GM21576 (cell line): Measurements from ENCODE around the gene SAPCD2.
"Not testable (repeated sequence)": the region's sequence is repeated elsewhere in the genome, so short reads cannot be mapped to it uniquely, and the experiment has no call there.

Experiments
- ATAC-seq: cut with Tn5 transposase; IDR thresholded peaks from one replicate; pipeline ENCODE4 v1.9.1; 2021; ENCODE audit warnings: mild to moderate bottlenecking, moderate library complexity; ENCODE audit not compliant: unreplicated experiment

The SAPCD2 gene

DNA sequence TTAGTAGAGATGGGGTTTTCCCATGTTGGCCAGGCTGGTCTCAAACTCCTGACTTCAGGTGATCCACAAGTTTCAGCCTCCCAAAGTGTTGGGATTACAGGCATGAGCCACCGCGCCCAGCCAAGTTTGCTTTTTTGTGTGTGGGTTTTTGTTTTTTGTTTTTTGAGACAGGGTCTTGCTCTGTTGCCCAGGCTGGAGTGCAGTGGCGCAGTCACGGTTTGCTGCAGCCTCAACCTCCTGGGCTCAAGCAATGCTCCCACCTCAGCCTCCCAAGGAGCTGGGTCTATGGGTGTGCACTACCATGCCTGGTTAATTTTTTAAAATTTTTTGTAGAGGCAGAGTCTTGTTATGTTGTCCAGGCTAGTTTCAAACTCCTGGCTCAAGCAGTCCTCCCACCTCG is 36.9 kb downstream of the SAPCD2 start:
- ATAC-seq = not testable (repeated sequence)

DNA sequence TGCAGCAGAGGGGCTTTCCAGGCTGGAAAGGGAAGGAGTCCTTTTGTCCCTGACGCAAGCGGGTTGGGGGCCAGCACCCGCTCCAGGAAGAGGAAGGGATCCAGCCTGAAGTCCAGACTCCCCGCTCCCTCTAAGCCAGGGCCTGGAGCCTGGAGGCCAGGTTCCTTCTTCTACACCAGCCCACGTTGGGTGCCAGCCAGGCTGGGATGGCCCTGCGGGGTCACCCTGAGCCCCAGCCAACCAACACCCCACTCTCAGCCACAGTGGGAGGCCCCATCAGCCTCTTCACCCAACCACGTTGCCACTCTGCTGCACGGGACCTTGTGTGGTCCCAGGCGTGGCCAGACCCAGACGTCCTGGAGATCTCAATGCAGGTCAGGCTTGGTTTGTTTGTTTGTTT is 37.5 kb downstream of the SAPCD2 start:
- no peak for ATAC-seq

DNA sequence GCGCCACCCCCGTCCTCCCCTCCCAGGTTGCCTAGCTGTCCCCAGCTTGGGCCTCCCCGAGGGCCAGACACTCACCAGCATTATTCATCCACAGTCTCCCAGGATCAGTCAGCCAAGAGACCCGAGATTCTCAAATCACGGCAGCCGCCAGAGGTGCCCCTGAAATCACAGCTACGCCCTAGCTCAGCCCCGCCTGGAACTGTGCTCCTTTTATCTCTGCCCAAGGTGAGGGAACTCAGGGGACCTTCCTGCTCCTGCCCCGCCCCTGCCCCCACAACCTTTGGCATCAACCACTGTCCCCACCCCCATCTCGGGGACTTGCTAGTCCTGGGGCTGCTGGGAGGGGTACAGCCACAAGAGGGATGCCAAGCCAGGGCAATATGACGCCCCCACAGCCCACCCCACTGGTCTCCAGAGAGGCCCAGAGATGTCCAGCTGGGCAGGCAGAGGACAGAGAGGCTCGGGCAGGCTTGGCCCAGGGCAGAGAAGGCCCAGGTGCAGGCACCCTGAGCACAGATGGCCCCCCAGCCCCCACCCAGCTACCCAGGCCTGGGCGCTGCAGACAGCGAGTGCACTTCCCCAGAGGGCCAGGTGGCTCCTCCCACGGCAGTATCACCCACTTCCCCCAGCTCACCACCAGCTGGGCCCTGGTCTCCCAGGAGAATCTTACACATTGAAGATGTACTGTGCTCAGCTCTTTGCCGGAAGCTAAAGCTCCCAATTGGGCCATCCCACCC is 38.3 kb downstream of the SAPCD2 start, which contains the start of gene FUT7:
Gene FUT7, minus strand, starts transcription at position 185 of the 737 bp plus-strand sequence. Its CDS starts 97 bp downstream, at position 88.
- ATAC-seq = no peak

DNA sequence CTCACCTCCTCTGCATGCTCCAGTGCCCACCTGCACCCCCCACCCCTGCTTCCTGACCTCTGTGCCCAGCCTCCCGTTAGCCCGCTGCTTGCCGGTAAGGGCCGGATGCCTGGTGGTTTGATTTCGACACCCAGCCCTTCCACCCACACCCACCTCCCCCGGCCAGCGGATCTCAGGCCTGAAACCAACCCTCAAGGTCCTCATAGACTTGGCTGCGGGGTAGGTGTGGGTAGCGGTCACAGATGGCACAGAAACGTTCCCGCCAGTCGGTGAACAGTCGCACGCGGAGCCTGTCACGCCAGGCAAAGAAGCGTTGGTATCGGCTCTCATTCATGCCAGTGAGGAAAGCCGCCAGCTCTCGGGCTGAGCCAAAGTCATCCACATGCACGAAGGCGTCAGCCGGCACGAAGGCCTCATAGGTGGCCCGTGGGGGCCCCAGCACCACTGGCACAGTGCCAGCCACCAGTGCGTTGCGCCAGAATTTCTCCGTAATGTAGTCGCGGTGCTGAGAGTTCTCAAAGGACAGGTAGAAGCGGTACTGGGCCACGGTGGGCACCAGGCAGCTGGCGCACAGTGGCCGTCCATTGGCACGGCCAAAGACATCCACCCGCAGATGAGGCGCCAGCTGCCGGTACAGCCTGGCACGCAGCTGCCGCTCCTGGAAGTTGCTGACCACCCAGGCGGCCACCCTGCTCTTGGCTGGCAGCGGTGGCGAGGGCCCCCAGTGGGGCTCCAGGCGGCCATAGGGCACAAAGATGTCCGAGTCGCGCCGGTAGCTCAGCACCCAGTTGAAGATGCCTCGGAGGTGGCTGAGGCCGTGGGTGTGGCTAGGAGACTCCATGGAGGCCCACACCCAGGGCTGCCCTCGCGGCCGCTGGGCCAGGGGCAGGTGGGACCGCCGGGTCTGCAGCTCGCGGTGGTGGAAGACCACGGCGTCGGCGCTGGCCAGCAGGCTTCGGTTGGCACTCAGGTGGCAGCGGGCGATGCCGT is 39.5 kb downstream of the SAPCD2 start:
- no peak for ATAC-seq

DNA sequence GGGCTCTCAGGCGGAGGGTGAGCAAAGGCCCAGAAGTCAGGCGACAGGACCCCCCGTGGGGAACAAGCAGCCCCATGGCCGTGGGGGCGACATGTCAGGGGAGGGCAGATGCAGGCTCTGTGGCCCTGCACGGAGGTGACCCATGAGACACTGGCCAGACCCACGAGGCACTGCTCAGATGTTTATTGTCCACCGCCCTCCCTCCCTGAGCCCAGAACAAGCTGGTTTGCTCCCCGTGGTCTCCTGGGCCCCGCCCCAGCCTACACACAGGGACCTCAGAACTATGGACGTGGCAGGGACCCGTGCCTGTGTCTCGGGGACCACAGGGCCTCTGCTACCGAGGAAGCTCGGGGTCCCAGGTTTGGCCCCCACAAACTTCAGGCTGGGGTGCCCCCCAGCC is 40.4 kb downstream of the SAPCD2 start:
- ATAC-seq = no peak

DNA sequence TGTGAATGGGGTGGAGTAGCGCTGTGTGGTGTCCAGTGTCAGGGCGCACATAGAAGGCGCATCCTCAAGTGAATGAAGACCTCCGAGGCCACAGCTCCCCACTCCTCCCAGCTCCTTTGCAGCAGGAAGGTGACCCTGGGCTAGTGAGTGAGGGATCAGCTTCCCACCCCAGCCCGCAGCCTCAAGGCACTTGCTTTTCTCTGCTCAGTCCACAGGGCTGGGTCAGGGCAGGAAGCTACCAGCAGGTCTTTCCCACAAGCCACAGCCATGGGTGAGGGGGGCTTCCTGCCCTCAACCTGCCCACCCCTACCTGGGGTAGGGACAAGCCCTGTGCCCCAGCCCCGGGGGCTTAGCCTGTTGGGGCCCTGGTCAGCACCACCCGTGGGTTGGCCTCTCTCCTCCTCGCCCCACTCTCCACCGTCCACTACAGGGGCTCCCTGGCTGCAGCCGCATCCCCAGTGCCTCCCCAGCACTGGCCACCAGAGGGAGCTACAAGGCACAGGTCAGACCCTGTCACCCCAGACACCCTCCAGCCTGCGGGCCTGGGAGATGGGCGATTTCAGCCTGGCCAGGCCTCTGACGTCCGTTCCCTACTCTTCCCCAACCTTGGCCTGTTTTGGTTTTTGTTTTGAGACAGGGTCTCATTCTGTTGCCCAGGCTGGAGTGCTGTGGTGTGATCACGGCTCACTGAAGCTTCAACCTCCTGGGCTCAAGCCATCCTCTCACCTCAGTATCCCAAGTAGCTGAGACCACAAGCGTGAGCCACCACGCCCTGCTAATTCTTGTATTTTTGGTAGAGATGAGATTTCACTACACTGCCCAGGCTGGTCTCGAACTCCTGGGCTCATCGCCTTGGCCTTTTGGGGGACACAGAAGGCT is 41.1 kb downstream of the SAPCD2 start:
- ATAC-seq = peak; percentile 40

DNA sequence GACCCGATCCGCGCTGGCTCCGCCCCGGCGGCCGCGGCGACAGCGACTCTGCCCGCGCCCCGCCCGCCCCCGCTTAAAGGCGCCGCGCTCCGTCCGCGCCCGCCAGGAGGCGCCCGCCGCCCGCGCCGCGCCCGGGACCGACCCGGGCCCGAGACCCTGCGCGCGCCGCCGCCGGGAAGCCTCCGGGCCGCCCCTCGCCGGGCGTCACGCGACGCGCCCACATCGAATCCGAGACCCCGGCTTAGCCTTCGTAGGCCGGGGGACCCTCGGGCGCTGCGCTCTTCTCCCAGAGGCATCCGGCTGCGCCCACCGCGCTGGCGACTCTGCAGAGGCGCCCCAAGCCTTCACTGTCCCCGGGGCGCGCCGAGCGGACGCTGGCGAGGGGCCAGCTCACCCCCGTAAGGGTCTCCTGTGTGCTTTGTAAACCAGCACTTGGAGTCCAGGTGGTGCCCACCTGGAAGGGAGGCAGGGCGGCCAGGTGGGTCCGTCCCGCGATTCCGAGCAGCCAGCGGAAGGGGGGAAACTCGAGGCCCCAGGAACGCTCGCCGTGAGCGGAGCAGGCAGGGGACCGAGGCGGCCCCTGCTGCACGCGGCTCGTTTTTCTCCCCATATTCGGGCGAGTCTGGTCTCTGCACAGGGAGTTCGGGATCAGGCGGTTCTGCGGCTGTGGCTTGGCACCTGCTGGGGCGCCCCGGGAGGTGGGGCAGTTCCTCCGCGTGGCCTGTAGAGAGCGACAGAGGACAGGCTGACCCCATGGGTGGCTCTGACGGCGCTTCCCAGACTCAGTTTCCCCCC is 41.9 kb downstream of the SAPCD2 start:
- ATAC-seq = peak; percentile 35

DNA sequence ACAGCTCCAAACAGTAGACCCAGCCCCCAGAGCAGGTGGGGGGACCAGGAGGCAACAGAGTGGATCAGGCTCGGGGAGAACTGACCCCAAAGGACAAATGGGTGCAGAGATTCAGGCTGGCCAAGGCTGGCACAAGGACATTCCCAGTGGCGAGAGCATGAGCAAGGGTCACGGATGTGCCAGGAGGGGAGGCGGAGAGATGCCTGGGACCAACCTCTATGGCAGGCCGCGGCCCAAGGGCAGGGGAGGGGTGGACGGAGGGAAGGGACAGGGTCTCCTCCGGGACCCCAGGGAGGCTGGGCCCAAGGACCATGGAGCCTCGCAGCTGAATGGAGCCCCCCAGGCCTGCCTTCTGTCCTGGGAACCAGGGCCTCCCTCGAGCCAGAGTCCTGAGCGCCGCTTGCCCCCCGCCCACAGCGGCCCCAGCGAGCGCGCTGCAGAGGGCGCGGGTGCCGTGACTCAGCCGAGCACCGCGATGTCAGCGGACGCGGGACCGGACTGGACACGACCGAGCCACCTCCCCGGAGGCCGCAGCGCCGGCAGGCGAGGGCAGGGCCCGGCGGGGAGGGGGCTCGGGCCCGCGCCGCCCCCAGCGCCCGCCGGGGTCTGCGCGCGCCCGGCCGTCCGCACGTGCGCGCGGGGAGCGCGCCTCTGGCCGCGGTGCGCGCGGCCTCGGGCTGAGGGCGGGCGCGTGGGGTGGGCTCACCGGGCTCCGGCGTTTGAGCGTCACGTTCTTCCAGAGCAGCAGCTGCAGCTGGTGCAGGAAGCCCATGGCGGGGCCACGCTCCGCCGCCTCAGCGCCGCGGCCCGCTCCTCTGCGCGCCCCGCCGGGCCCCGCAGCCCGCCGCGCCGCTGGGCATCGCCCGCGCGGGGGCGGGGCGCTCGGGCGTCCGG is 42.7 kb downstream of the SAPCD2 start, which contains the start of gene ABCA2:
Gene ABCA2, minus strand, starts transcription at position 869 of the 894 bp plus-strand sequence. Its CDS starts 97 bp downstream, at position 772.
- ATAC-seq = no peak

DNA sequence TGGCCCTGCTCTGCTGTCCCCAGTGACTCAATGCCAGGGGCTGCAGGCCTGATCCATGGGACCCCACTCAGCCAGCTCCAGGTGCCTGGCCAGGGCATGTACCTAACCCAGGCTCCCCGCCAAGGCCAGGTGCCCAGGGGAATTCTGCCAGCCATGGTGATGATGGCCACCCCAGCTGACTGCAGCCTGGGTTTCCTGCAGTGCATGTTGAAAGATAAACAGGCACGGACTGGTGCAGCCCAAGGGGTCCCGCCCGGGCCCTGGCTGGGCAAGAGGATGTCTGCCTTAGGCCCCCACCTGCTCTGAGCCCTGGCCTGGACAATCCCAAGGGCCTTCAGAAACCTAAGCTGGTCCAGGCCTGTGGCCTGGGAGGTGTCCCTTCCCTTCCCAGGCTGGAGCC is 43.5 kb downstream of the SAPCD2 start:
- ATAC-seq = no peak

DNA sequence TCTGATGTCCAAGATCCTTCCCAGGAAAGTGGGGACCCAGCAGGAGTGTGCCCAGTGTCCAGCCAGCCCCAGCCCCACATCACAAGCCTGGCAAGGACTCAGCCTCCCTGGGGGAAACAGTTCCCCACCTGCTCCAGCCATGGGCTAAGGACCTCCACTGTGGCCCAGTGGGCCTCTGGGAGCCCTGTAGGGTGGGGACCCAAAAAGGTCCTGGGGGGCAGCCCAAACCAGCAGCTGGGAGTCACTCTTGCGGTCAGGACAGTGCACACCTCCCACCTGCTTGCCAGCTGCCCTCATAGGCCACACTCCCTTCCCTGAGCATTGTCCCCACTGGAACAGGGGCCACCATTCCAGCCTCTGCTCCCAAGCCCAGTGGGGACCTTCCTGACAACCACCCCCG is 44.0 kb downstream of the SAPCD2 start:
- no peak for ATAC-seq

DNA sequence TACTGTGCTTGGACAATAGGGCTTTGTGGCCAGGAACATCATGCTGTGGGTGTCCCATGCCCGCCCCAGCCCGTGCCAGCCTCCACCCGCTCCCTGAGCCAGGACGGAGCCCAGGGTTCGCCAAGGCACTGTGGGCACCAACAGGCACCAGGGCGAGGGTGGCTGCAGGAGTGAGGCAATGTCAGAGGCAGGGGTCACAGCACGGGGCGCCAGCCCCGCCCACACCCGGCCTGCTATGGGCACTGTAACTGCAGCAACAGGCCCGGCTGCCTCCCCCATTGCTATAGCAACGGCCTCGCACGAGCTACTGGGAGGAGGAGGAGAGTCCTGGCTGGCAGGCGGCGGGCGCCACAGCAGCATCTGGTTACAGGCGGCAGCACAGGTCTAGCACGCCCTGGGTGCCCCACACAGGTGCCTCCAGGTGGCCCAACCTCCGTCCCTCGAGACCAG is 44.8 kb downstream of the SAPCD2 start:
- ATAC-seq = no peak

DNA sequence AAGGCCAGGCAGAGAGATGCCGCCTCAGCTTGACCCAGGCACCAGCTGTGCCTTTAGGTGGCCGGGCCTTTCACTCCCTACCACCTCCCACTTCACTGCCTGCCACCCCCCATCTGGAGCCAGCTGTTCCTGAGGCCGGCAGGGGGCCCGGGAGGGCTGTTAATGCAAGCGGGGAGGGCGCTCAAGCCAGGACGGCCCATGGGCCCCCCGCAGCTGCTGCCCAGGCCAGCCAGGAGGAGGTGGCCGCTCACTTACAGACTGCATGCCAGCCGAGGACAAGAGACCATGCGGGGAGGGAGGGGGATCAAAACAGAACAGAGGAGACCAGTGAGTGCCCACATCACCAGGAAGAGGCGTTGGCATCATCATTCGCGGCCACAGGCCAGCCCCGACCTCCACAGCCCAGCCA is 46.8 kb downstream of the SAPCD2 start:
- ATAC-seq = no peak

DNA sequence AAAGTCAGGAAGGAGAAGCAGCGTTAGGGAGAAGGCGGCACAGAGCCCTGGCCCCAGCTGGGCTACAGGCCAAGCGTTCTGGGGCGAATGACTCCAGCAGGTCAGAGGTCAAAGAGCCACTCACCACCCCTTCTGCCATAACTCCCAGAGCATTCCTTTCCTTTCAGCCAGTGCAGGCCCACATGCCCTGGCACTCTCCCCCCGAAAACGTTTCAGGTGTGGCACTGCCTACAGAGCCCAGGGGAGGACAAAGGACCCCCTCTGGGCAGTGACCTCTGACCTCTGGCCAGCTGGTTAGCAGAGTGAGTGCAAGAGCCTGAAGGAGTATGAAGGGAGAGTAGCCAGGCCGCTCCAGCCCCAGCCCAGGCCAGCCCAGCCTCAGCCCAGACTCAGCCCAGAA is 47.2 kb downstream of the SAPCD2 start:
- ATAC-seq = no peak

DNA sequence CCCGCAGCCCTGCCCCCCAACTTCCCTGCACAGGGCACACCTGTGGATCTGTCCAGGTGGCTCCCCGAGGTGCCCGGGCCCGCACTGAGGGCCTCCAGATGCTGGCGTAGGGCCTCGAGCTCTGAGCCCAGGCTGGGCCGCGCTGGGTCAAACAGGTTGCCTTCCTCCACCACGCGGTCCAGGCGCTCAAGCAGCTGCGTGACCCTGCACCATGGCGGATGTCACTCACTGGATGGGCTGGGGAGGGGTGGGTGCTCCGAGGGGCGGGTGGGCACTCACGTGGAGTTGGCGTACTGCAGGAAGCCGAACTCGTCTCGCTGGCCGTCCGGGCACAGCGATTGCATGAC is 47.7 kb downstream of the SAPCD2 start:
- ATAC-seq = no peak

DNA sequence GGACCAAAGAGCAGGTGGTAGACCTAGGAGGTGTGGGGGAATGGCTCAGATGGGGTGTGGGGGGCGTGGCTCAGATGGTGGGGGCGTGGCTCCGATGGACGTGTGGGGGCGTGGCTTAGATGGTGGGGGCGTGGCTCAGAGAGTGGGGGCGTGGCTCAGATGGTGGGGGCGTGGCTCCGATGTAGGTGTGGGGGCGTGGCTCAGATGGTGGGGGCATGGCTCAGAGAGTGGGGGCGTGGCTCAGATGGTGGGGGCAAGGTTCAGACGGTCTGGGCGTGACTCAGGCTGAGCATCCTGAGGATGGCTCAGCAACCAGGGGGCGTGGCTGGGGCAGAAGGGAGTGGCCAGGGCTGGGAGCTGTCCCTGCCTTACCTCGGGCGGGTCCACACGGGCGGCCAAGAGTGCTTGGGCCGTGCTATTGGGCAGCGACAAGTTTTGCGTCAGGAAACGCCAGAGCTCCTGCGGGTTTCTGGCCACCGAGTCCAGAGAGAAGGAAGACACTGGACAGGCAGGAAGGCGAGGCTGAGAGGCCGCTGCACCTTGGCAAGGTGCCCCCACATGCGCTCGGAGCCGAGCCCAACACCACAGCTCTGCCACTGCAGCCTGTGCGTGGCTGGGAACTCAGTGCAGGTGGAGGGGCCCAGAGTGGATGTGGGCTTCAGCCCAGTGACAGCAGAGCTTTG is 48.2 kb downstream of the SAPCD2 start:
- no peak for ATAC-seq

DNA sequence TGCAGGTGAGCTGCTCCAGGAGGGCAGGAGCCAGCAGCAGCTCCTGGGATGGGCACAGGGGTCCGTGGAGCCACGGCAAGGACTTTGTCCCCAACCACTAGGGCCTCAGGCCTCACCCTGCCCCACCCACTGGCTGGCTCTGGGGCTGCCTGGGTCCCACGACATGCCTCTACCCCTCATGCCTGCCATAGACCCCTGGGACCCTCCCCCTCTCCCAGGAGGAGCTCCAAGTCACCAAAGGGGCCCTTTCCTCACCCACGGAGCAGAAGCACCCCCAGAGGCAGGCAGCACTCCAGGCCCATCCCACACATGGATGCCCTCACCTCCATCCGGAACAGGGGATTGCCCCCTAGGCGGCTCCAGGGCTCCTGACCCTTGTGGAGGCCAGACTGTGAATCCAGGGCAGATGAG is 48.8 kb downstream of the SAPCD2 start:
- ATAC-seq = no peak

DNA sequence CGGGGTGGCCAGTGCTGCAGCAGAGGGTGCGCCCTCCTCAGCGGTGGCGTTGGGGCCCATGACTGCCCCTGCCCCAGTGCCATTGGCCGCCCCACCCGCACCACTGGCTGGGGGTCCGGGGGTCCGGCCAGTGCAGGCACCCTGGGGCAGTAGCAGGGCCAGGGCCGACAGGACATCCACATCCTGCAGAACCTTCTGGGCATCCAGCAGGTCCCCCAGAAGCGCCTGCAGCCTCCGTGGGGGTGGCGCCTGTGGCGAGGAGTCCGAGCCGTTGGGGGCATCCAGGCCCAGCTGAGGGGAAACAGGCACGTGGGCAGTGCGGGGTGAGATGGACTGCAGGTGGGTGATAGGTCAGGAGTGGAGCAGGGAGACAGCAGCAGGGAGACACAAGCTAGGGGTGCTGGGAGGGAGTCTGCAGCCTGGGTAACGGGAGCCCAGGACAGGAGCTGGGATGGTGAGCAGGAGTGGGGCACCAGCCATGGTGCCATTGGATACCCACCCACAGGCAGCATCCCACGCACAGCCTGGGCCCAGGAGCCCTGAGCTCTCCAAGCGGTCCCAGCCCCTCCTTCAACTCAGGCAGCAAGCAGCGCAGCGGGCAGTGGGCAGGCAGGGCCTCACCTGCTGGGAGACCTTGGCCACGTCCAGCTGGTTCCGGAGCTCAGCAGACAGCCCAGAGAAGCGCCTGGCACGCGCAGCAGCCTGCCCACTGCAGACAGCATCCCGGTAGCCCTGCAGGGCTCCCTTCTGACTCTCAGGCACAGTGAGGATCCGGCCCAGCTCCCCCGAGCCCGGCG is 49.4 kb downstream of the SAPCD2 start:
- no peak for ATAC-seq
